Measurements from ENCODE around the gene FHL5.
"Not testable (repeated sequence)": the region's sequence is repeated elsewhere in the genome, so short reads cannot be mapped to it uniquely, and the experiment has no call there.

Gene FHL5

DNA sequence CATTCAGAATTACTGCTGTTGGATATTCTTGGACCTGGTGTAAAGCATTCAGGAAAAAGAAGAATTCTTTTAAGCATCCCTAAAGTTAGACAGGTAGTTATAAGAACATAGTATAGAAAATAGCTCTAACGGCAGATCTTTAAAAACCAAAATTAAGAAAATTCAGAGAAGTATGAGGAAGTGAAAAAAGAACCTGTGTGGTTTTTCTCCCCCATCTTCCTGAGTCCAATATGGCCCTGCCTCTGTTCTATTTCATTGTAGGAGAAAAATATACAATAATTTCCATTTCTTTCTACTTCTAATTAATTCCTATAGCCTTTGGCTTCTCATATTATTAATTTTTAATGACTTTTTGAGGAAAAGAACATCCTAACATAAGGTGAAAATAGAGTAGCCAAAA lies 47.1 kb downstream of the FHL5 start:
- DNase-seq (ENCODE audit: low read depth, low spot score) = no peak

- DNase-seq (ENCODE audit: low read depth, low spot score) = no peak
Measured at GRCh38 chr6:96611342-96611991, 48.5 kb downstream of the FHL5 start.

DNA sequence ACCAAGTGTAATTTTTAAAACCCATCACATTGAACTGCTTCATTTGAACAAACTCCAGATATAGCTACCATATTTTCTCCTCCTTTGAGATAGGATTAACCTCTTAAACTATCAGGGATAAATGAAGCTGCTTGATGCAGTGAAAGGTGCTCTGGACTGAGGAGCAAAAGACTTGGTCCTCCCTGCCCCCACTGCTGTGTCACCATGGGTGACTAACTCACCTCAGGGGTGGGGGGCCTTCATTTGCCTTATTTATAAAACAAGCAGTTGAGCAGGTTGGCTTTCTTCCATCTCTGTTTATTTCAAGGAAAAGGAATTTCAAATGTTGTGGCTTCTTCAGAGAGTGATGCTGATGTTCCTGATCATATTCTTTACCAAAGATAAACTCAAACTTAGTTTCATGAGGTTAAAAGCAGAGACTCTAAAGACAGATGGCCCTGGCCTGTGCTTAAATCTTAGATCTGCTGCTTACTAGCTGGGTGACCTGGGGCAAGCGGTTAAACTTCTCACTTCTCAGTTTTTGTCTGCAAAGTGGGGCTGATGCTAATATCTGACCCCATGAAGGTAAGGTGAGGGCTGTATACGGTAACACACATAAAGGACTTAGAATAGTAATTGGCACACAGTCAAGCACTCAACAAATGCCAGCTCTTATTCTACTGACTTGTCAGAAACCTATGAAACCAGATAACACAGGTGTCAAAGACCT lies 50.5 kb downstream of the FHL5 start:
- DNase-seq (ENCODE audit: low read depth, low spot score) = no peak

GRCh38 chr6:96620851-96621250 lies 57.9 kb downstream of the FHL5 start:
- DNase-seq (ENCODE audit: low read depth, low spot score) = no peak

DNA sequence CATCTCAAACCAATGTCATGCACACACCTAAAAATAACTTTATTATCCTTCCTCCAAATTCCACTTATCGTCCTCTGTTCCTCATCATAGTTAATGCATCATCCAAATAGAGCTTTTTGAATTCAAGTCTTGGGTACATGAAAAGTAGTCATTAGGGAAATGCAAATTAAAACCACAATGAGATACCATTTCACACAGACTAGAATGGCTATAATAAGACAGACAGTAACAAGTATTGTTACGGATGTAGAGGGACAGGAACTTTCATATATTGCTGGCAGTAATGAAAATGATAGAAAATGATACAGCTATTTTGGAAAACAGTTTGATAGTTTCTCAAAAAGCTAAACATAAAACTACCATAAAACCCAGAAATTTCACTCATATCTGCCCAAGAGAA lies 59.1 kb downstream of the FHL5 start:
- DNase-seq (ENCODE audit: low read depth, low spot score) = no peak

- DNase-seq (ENCODE audit: low read depth, low spot score) = no peak
Measured at GRCh38 chr6:96624957-96625356, 62.0 kb downstream of the FHL5 start.

DNA sequence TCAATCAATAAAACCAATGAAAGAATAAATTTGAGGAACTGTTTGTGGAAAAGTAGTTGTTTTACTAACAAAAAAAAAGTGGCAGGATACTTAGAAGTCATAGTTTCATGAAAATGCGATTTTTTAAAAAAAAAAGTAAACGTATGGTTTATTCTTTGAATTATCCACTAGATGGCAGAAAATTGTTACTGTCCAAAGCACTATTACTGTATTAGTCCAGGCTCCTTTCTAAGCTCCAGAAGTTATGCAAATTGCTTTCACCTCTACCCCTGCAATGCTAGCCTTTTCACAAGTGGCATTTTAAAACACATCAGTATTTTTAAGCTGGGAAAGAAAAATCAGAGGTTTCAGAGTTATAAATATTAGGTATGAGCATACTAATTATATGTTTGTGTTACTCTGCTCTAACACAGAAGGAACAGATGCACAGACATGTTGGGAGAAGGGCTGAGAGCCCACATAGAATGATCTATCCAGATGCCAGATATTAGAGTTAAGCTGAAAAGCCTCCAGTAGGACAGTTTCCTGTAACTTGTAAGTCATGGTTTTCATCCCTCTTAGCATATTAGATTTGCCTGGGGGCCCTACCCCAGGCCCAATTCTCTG lies 63.9 kb downstream of the FHL5 start:
- no peak for DNase-seq (ENCODE audit: low read depth, low spot score)

- DNase-seq (ENCODE audit: low read depth, low spot score) = no peak
Measured at GRCh38 chr6:96631248-96631647, 68.3 kb downstream of the FHL5 start.

DNA sequence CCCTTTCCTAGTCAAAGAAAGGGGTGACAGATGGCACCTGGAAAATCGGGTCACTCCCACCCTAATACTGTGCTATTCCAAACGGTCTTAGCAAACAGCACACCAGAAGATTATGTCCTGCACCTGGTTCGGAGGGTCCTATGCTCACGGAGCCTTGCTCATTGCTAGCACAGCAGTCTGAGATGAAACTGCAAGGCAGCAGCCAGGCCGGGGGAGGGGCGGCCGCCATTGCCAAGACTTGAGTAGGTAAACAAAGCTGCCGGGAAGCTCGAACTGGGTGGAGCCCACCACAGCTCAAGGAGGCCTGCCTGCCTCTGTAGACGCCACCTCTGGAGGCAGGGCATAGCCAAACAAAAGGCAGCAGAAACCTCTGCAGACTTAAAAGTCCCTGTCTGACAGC lies 75.1 kb downstream of the FHL5 start:
- not testable (repeated sequence) for DNase-seq (ENCODE audit: low read depth, low spot score)

DNA sequence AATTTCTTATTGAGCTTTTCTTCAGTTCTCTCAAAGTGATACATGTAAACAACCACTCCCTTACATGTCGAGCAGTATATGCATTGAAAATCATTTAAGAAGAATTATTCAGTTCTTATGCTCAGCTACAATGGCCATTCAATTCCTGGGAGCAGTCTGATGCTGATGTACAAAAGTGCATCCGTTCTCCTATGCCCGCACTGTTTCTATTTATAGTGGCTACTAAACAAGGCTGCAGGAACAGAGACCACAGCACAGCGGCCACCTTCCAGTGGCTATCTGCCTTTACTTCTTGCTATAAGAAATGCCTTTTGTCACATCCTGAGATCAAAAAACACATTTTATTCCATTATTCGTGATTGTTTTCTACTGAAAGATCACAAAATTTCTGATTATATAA lies 82.2 kb downstream of the FHL5 start:
- no peak for DNase-seq (ENCODE audit: low read depth, low spot score)

- DNase-seq (ENCODE audit: low read depth, low spot score) = no peak
Measured at GRCh38 chr6:96649926-96650325, 87.0 kb downstream of the FHL5 start.

DNA sequence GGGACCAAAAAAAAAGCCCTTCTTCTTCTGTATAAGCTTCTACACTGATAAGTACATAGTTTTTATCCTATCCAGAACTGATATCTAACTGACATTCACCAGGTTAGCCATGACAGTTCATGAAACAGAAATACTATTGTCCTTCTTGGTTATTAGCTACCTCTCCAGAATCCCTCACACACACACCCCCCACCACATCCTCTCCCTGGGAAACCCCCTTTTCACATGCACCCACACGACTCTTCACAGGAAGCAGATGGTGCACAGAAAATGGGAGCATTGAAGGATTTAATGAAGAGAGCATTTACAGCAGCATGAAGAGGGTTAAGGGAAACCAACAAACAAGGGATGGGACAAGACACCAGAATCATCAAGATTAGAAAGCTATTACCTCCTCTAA lies 88.9 kb downstream of the FHL5 start:
- no peak for DNase-seq (ENCODE audit: low read depth, low spot score)

DNA sequence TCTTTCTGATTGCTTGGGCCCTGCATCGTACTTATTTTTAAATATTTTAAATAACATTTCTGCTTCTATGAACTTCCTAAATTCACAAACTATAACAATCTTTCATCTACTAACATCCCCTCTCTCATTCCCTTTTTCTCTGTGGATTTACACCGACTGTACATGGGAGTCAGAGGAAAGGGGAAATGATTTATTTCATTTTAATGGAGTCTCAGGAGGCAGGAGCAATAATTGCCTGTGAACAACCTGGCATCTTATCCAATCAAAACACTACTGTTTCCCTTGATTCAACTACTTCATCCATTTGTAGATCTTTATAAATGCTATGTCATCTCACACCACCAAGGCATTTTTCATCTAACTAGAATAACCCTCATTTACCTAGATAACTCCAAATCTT lies 89.6 kb downstream of the FHL5 start:
- DNase-seq (ENCODE audit: low read depth, low spot score) = no peak

DNA sequence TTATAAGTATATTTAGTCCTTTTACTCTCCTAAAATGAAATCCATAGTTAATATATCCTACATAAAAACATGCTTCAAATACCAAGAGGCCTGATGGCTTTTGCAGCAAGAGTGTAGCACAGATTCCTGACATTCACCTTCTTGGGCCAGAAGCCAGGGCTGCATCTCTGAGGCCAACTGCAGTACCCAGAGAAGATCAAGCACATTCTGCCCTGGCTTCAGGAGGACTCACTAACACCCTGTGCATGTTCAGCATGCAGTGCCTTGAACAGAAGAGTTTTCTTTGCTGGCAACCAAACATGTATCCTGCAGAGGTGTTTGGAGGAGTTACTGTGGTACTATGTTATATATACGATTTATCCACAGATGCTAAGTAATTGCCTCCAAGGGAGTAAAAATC lies 90.3 kb downstream of the FHL5 start:
- no peak for DNase-seq (ENCODE audit: low read depth, low spot score)

DNA sequence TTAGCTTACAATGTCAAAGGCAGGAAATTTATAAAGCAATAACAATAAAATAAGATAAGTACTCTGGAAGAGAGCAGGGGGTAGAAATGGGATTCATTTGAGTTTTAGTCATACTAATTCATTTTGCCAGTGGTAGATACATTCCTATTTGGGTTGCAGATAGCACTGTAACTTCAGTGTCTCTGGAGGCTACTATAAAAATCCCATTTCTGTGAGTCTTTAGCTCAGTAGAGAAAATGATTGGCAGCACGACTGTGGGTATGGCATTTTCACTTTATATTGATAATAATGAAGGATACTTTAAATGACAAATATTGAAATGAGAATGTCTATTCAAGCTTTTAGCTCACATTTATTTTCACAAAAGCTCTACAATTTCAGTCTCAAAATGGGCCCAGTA lies 93.6 kb downstream of the FHL5 start:
- no peak for DNase-seq (ENCODE audit: low read depth, low spot score)

GRCh38 chr6:96657344-96657743 lies 94.4 kb downstream of the FHL5 start:
- DNase-seq (ENCODE audit: low read depth, low spot score) = no peak

DNA sequence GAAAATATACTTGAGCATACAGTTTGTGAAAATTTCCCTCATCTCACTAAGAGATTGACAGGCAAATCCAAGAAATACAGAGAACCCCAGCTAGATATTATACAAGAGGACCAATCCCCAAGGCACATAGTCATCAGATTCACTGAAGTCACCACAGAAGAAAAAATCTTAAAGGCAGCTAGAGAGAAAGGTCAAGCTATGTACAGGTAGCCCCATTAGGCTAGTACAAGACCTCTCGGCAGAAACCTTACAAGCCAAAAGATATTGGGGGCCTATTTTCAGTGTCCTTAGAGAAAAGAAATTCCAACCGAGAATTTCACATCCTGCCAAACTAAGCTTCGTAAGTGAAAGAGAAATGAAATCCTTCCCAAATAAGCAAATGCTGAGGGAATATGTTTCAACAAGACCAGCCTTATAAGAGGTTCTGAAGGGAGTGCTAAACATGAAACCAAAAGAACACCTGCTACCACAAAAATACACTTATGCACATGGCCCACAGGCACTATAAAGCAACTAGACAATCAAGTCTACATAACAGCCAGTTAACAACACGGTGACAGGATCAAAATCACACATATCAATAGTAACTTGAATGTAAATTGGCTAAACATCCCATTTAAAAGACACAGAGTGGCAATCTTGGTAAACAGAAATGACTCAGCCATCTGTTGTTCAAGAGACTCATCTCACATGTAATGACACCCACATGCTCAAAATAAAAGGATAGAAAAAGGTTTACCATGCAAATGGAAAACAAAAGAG lies 96.3 kb downstream of the FHL5 start:
- DNase-seq (ENCODE audit: low read depth, low spot score) = no peak

All from activated CD4-positive, CD25-positive, alpha-beta regulatory T cell treated with anti-CD3 and anti-CD28 coated beads, Interleukin-2, amount 50 U/mL, for 16 hours (primary cell).